ENCODE measurements around the gene TGFBR2. TPM values are rescaled to one million over a fixed set of nuclear protein-coding genes. Genes with fewer than 3 reads are reported as not detected.

TGFBR2 gene
- total and polyA plus RNA-seq, 2 of the 13 experiments (the other 11 are each of a cell fraction or from before 2014, with no cell fraction given): 82.2 to 187 TPM

DNA sequence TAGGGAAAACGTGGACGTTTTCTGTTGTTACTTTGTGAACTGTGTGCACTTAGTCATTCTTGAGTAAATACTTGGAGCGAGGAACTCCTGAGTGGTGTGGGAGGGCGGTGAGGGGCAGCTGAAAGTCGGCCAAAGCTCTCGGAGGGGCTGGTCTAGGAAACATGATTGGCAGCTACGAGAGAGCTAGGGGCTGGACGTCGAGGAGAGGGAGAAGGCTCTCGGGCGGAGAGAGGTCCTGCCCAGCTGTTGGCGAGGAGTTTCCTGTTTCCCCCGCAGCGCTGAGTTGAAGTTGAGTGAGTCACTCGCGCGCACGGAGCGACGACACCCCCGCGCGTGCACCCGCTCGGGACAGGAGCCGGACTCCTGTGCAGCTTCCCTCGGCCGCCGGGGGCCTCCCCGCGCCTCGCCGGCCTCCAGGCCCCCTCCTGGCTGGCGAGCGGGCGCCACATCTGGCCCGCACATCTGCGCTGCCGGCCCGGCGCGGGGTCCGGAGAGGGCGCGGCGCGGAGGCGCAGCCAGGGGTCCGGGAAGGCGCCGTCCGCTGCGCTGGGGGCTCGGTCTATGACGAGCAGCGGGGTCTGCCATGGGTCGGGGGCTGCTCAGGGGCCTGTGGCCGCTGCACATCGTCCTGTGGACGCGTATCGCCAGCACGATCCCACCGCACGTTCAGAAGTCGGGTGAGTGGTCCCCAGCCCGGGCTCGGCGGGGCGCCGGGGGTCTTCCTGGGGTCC, at the start of gene TGFBR2 (continued):
- TF ChIP-seq NR2F1 (CRISPR knock-in tag; IDR thresholded peaks at IDR 0.05) (no peak), ERF (CRISPR knock-in tag; IDR thresholded peaks at IDR 0.05) (peak; percentile 91), PHF8 (CRISPR knock-in tag; IDR thresholded peaks at IDR 0.05) (no peak), NFATC3 (CRISPR knock-in tag; IDR thresholded peaks at IDR 0.05) (no peak), ZNF256 (CRISPR knock-in tag; conservative IDR thresholded peaks at IDR 0.05) (0 out of 2 replicates have a peak, but pooled peaks have one; percentile 49), ZNF510 (CRISPR knock-in tag; IDR thresholded peaks at IDR 0.05; ENCODE audit: low read depth) (no peak; the same call in 1 of the 2 replicates), BCL6 (CRISPR knock-in tag; IDR thresholded peaks at IDR 0.05) (peak; percentile 84), ZIK1 (CRISPR knock-in tag; IDR thresholded peaks at IDR 0.05; ENCODE audit: borderline replicate concordance, low read depth) (peak; percentile 28; the same call in 1 of the 2 replicates), ZNF629 (CRISPR knock-in tag; conservative IDR thresholded peaks at IDR 0.05) (no peak), KDM6A (CRISPR knock-in tag; IDR thresholded peaks at IDR 0.05; ENCODE audit: low read depth) (0 out of 2 replicates have a peak, but pooled peaks have one; percentile 23), TOE1 (CRISPR knock-in tag; IDR thresholded peaks at IDR 0.05) (no peak), ZMYM4 (CRISPR knock-in tag; IDR thresholded peaks at IDR 0.05) (peak; percentile 88), MEF2D (CRISPR knock-in tag; IDR thresholded peaks at IDR 0.05) (peak; percentile 72; the same call in 1 of the 2 replicates), KDM1A (CRISPR knock-in tag; IDR thresholded peaks at IDR 0.05) (no peak)
- TF ChIP-seq, protein P1, sequence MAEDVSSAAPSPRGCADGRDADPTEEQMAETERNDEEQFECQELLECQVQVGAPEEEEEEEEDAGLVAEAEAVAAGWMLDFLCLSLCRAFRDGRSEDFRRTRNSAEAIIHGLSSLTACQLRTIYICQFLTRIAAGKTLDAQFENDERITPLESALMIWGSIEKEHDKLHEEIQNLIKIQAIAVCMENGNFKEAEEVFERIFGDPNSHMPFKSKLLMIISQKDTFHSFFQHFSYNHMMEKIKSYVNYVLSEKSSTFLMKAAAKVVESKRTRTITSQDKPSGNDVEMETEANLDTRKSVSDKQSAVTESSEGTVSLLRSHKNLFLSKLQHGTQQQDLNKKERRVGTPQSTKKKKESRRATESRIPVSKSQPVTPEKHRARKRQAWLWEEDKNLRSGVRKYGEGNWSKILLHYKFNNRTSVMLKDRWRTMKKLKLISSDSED (CRISPR knock-in tag; IDR thresholded peaks at IDR 0.05): no peak
- TF ChIP-seq, protein P2, sequence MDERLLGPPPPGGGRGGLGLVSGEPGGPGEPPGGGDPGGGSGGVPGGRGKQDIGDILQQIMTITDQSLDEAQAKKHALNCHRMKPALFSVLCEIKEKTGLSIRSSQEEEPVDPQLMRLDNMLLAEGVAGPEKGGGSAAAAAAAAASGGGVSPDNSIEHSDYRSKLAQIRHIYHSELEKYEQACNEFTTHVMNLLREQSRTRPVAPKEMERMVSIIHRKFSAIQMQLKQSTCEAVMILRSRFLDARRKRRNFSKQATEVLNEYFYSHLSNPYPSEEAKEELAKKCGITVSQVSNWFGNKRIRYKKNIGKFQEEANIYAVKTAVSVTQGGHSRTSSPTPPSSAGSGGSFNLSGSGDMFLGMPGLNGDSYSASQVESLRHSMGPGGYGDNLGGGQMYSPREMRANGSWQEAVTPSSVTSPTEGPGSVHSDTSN (CRISPR knock-in tag; IDR thresholded peaks at IDR 0.05): peak; percentile 94
- TF ChIP-seq, protein P3, sequence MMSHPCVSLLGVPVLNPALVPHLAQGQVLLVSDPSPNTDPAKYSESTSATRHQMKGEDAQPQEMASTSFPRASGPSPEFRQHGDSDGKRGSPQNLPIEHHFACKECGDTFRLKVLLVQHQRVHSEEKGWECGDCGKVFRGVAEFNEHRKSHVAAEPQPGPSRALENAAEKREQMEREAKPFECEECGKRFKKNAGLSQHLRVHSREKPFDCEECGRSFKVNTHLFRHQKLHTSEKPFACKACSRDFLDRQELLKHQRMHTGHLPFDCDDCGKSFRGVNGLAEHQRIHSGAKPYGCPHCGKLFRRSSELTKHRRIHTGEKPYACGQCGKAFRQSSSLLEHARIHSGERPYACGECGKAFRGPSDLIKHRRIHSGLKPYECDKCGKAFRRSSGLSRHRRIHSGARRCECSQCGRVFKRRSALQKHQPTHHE (CRISPR knock-in tag; IDR thresholded peaks at IDR 0.05; ENCODE audit: borderline replicate concordance): no peak; the same call in 1 of the 2 replicates
- TF ChIP-seq, protein P4, sequence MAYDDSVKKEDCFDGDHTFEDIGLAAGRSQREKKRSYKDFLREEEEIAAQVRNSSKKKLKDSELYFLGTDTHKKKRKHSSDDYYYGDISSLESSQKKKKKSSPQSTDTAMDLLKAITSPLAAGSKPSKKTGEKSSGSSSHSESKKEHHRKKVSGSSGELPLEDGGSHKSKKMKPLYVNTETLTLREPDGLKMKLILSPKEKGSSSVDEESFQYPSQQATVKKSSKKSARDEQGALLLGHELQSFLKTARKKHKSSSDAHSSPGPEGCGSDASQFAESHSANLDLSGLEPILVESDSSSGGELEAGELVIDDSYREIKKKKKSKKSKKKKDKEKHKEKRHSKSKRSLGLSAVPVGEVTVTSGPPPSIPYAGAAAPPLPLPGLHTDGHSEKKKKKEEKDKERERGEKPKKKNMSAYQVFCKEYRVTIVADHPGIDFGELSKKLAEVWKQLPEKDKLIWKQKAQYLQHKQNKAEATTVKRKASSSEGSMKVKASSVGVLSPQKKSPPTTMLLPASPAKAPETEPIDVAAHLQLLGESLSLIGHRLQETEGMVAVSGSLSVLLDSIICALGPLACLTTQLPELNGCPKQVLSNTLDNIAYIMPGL (CRISPR knock-in tag; IDR thresholded peaks at IDR 0.05; ENCODE audit: borderline replicate concordance in 1 of 2, low read depth in 1 of 2): peak; percentile 66 to 78; a peak in 3 of 4 replicates
- TF ChIP-seq, protein P5, sequence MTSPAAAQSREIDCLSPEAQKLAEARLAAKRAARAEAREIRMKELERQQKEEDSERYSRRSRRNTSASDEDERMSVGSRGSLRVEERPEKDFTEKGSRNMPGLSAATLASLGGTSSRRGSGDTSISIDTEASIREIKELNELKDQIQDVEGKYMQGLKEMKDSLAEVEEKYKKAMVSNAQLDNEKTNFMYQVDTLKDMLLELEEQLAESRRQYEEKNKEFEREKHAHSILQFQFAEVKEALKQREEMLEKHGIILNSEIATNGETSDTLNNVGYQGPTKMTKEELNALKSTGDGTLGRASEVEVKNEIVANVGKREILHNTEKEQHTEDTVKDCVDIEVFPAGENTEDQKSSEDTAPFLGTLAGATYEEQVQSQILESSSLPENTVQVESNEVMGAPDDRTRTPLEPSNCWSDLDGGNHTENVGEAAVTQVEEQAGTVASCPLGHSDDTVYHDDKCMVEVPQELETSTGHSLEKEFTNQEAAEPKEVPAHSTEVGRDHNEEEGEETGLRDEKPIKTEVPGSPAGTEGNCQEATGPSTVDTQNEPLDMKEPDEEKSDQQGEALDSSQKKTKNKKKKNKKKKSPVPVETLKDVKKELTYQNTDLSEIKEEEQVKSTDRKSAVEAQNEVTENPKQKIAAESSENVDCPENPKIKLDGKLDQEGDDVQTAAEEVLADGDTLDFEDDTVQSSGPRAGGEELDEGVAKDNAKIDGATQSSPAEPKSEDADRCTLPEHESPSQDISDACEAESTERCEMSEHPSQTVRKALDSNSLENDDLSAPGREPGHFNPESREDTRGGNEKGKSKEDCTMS (CRISPR knock-in tag; conservative IDR thresholded peaks at IDR 0.05): no peak
- TF ChIP-seq, protein P6, sequence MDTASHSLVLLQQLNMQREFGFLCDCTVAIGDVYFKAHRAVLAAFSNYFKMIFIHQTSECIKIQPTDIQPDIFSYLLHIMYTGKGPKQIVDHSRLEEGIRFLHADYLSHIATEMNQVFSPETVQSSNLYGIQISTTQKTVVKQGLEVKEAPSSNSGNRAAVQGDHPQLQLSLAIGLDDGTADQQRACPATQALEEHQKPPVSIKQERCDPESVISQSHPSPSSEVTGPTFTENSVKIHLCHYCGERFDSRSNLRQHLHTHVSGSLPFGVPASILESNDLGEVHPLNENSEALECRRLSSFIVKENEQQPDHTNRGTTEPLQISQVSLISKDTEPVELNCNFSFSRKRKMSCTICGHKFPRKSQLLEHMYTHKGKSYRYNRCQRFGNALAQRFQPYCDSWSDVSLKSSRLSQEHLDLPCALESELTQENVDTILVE (CRISPR knock-in tag; IDR thresholded peaks at IDR 0.05): peak; percentile 38

Measured in HepG2 (cell line).